MCF 10A (cell line): Measurements from ENCODE around the gene YDJC. TPM values are rescaled to one million over a fixed set of nuclear protein-coding genes. Genes with fewer than 3 reads are reported as not detected.

Experiments used
- BruUV-seq: library from RNA; stranded (reverse); fragments of 400-500 nt; replicated peaks from 2 replicates; lab custom pipeline; 2021; lab: Mats Ljungman, UMichigan
- CTCF ChIA-PET: fragments of 300-600 bp; sonication (Branson Sonifier 250); formaldehyde crosslinking; extraction: SDS; loops from one replicate; lab custom pipeline; 2021; ENCODE audit warnings: antibody characterized with exemption, inconsistent platforms; lab: Yijun Ruan, JAX
- POLR2A ChIA-PET: fragments of 300-600, 350-650 bp; sonication (Branson Sonifier 250); formaldehyde crosslinking; extraction: SDS; loops from one replicate; lab custom pipeline; 2020; ENCODE audit warnings: antibody characterized with exemption, inconsistent platforms; lab: Yijun Ruan, JAX
- DNase-seq: peaks from one replicate; pipeline ENCODE4 v3.0.0-alpha.2; 2018; ENCODE audit not compliant: unreplicated experiment
- H3K27ac Mint-ChIP-seq: one replicate; pipeline ENCODE4 v1.8.0; 2022; ENCODE audit warnings: mild to moderate bottlenecking, low read depth, mixed read lengths; ENCODE audit not compliant: unreplicated experiment
- H3K27me3 Mint-ChIP-seq: one replicate; pipeline ENCODE4 v1.8.0; 2022; ENCODE audit warnings: mixed read lengths; ENCODE audit not compliant: insufficient read depth, unreplicated experiment
- H3K36me3 Mint-ChIP-seq: one replicate; pipeline ENCODE4 v1.8.0; 2022; ENCODE audit warnings: mild to moderate bottlenecking, moderate library complexity, mixed read lengths; ENCODE audit not compliant: insufficient read depth, unreplicated experiment
- H3K4me1 Mint-ChIP-seq: one replicate; pipeline ENCODE4 v1.8.0; 2022; ENCODE audit warnings: mixed read lengths; ENCODE audit not compliant: insufficient read depth, unreplicated experiment
- H3K4me3 Mint-ChIP-seq: one replicate; pipeline ENCODE4 v1.8.0; 2022; ENCODE audit warnings: mild to moderate bottlenecking, moderate library complexity, mixed read lengths; ENCODE audit not compliant: unreplicated experiment
- H3K9me3 Mint-ChIP-seq: one replicate; pipeline ENCODE4 v1.8.0; 2022; ENCODE audit warnings: mixed read lengths; ENCODE audit not compliant: unreplicated experiment
- intact Hi-C: fragments of 100-400 bp; cut with micrococcal nuclease; formaldehyde crosslinking; loops from 2 replicates; pipeline ENCODE4 v1.14.1; 2022
- total RNA-seq: library from RNA; stranded (reverse); gene quantifications from 2 replicates; pipeline ENCODE4 v1.2.3, GENCODE V29; 2022
- TF ChIP-seq, protein P1 (sequence below): fragments of 200-600 bp; IDR thresholded peaks from one replicate; pipeline ENCODE4 v1.8.0; 2022; ENCODE audit warnings: antibody characterized with exemption, mild to moderate bottlenecking; ENCODE audit not compliant: unreplicated experiment

The YDJC gene
- total RNA-seq, 1 experiment from 2014 or later: 83.5 TPM

- H3K27me3 Mint-ChIP-seq: no peaks in the 10 kb centered on the region
- intact Hi-C loops: no loop called here
- ChIA-PET POLR2A (interaction anchor here (0.5 to 4.6 kb wide), 4 partner anchors 9 to 30 kb away, joined by 3 to 80 read pairs (median 21); partner anchors contain the start of genes PPIL2 and YDJC), CTCF (interaction anchor here (0.6 to 3.8 kb wide), 10 partner anchors 10 to 742 kb away, joined by 3 to 69 read pairs (median 4); partner anchors contain the start of genes CCDC116 and YDJC)
- H3K4me3 Mint-ChIP-seq: peak overlapping the region; percentile 76
- peaks cover 43% of the 10 kb centered on the region for H3K36me3 Mint-ChIP-seq
- H3K9me3 Mint-ChIP-seq: no peaks in the 10 kb centered on the region
- no peak for DNase-seq
- BruUV-seq: no TSS peak
- H3K4me1 Mint-ChIP-seq: peaks cover 13% of the 10 kb centered on the region
- H3K27ac Mint-ChIP-seq: no peak overlapping the region
- TF ChIP-seq, protein P1, sequence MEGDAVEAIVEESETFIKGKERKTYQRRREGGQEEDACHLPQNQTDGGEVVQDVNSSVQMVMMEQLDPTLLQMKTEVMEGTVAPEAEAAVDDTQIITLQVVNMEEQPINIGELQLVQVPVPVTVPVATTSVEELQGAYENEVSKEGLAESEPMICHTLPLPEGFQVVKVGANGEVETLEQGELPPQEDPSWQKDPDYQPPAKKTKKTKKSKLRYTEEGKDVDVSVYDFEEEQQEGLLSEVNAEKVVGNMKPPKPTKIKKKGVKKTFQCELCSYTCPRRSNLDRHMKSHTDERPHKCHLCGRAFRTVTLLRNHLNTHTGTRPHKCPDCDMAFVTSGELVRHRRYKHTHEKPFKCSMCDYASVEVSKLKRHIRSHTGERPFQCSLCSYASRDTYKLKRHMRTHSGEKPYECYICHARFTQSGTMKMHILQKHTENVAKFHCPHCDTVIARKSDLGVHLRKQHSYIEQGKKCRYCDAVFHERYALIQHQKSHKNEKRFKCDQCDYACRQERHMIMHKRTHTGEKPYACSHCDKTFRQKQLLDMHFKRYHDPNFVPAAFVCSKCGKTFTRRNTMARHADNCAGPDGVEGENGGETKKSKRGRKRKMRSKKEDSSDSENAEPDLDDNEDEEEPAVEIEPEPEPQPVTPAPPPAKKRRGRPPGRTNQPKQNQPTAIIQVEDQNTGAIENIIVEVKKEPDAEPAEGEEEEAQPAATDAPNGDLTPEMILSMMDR: no peak
Observed at GRCh38 chr22:21643533-21644357, 13.9 kb upstream of the YDJC start.

- TF ChIP-seq, protein P1: peak; percentile 45
- Mint-ChIP-seq H3K9me3 (no peaks in the 10 kb centered on the region), H3K4me3 (peak overlapping the region; percentile 76), H3K4me1 (peaks cover 13% of the 10 kb centered on the region), H3K36me3 (peaks cover 41% of the 10 kb centered on the region), H3K27ac (peak overlapping the region; percentile 83), H3K27me3 (no peaks in the 10 kb centered on the region)
- POLR2A ChIA-PET: interaction anchor here (0.5 to 4.6 kb wide), 14 partner anchors 10 to 1128 kb away, joined by 3 to 80 read pairs (median 4); partner anchors contain the start of genes PPIL2 and YDJC
- intact Hi-C loops: loop anchor here (1.0 kb wide), 1 partner anchor 14 kb away; no protein-coding TSS in a partner anchor
- DNase-seq: peak; percentile 60
- CTCF ChIA-PET: interaction anchor here (0.5 to 3.8 kb wide), 12 partner anchors 9 to 1225 kb away, joined by 3 to 69 read pairs (median 4); partner anchors contain the start of genes CCDC116 and YDJC
- TSS peak; percentile 48 for BruUV-seq
Observed at GRCh38 chr22:21642584-21643448, 13.0 kb upstream of the YDJC start.

DNA sequence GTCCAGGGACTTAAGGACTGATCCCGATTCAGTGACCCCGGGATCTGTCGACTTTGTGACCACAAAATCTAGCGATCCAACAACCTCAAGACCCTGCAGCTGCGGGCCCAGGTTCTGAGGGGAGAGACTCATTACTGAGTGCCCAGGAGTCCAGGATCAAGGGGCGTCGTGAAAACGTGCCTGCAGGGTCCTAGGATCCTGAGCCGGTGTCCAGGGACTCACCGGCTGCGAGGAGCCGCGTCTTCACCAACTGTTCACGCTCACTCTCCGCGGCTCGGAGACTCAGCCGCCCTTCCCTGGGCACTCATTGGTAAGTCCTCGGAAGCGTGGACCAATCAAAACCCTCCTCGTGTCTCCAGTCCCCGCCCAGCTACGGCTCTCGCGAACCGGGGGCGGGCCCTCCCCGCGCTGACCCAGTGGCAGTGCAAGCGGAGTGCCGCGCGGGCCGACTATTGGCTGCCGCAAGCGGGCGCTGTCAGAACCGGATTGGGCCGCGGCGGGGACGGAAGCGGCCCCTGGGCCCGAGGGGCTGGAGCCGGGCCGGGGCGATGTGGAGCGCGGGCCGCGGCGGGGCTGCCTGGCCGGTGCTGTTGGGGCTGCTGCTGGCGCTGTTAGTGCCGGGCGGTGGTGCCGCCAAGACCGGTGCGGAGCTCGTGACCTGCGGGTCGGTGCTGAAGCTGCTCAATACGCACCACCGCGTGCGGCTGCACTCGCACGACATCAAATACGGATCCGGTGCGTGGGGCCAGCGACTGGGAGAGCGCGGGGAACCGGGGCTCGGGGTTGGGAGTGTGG is 12.2 kb upstream of the YDJC start, which contains the start of gene SDF2L1:
Gene SDF2L1 (plus strand): TSS at position 514 of the 795 bp plus-strand sequence. CDS start 35 bp downstream, at position 549.
- POLR2A ChIA-PET: interaction anchor here (0.6 to 4.6 kb wide), 15 partner anchors 10 to 1127 kb away, joined by 3 to 80 read pairs (median 4); partner anchors contain the start of genes PPIL2 and YDJC
- Mint-ChIP-seq H3K36me3 (peaks cover 38% of the 10 kb centered on the region), H3K27me3 (no peaks in the 10 kb centered on the region), H3K4me1 (peaks cover 13% of the 10 kb centered on the region), H3K27ac (peak within 1 kb of the TSS; percentile 83), H3K9me3 (no peaks in the 10 kb centered on the region), H3K4me3 (peak within 1 kb of the TSS; percentile 76)
- intact Hi-C loops: loop anchor here (1.0 kb wide), 1 partner anchor 13 kb away; no protein-coding TSS in a partner anchor
- DNase-seq: peak; percentile 98
- TF ChIP-seq, protein P1: no peak
- BruUV-seq: no TSS peak
- CTCF ChIA-PET: interaction anchor here (0.5 to 3.8 kb wide), 6 partner anchors 12 to 188 kb away, joined by 3 to 69 read pairs (median 5); partner anchors contain the start of genes CCDC116 and YDJC
